ENCODE results near the gene SLC25A38. TPM values are rescaled to one million over a fixed set of nuclear protein-coding genes. Genes with fewer than 3 reads are reported as not detected.

SLC25A38 gene
- total and polyA plus RNA-seq, 2 experiments from 2014 or later = 19.8 to 61.9 TPM

GRCh38 chr3:39401983-39402382 lies 18.8 kb downstream of the SLC25A38 start:
- Histone ChIP-seq H4K20me1 (replicated peaks; ENCODE audit: insufficient read depth) (no peaks in the 10 kb centered on the region), H3K9me2 (ENCODE audit: insufficient read depth) (no peaks in the 10 kb centered on the region), H3K27ac (ENCODE audit: low read depth) (peak overlapping the region; percentile 82; the same call in 1 of the 2 replicates), H2AFZ (no peak overlapping the region), H3K4me1 (ENCODE audit: insufficient read depth) (peaks cover 29% of the 10 kb centered on the region), H3K36me3 (ENCODE audit: insufficient read depth) (0 out of 2 replicates have a peak, but pooled peaks cover 4% of the 10 kb centered on the region), H3K4me3 (0 out of 2 replicates have a peak overlapping the region, but pooled peaks have one; percentile 1), H3F3A (replicated peaks; ENCODE audit: low read depth) (peaks cover 14% of the 10 kb centered on the region), H3K4me2 (peak overlapping the region; percentile 41), H3K27me3 (ENCODE audit: insufficient read depth) (no peaks in the 10 kb centered on the region), H3K79me2 (replicated peaks; ENCODE audit: insufficient read depth) (peaks cover 4% of the 10 kb centered on the region)
- TF ChIP-seq CTCF (conservative IDR thresholded peaks at IDR 0.05; ENCODE audit: low read depth in 2 of 2) (no peak), ZNF114 (CRISPR knock-in tag; IDR thresholded peaks at IDR 0.05) (no peak), ETS1 (IDR thresholded peaks at IDR 0.05) (no peak), EZH2phosphoT487 (IDR thresholded peaks at IDR 0.05; ENCODE audit: unreplicated experiment) (no peak), ZNF331 (CRISPR knock-in tag; IDR thresholded peaks at IDR 0.05; ENCODE audit: low read depth) (no peak), STAT1 (IDR thresholded peaks at IDR 0.05; ENCODE audit: unreplicated experiment) (no peak), POLR2AphosphoS5 (IDR thresholded peaks at IDR 0.05; ENCODE audit: low read depth) (no peak), ZNF462 (CRISPR knock-in tag; IDR thresholded peaks at IDR 0.05) (no peak), REST (IDR thresholded peaks at IDR 0.05; ENCODE audit: unreplicated experiment) (no peak), NANOG (IDR thresholded peaks at IDR 0.05; ENCODE audit: borderline replicate concordance) (no peak), EZH2 (IDR thresholded peaks at IDR 0.05; ENCODE audit: low read depth, unreplicated experiment) (no peak), JUNB (IDR thresholded peaks at IDR 0.05; ENCODE audit: unreplicated experiment) (no peak), CREB1 (CRISPR knock-in tag; IDR thresholded peaks at IDR 0.05; ENCODE audit: low read depth) (no peak)
- no peak overlapping the region for H3K4me3 Mint-ChIP-seq
- H3K36me3 Mint-ChIP-seq (ENCODE audit: low read depth) = peaks cover 47% of the 10 kb centered on the region
- H3K27me3 Mint-ChIP-seq (ENCODE audit: insufficient read depth, low read depth, poor library complexity) = peaks cover 15% of the 10 kb centered on the region
- peak overlapping the region; percentile 6; the same call in 1 of the 2 replicates for H3K27ac Mint-ChIP-seq
- DNase-seq (ENCODE audit: low spot score) (no peak), ATAC-seq (no peak)
- H3K4me1 Mint-ChIP-seq = peaks cover 33% of the 10 kb centered on the region
- no peaks in the 10 kb centered on the region; the same call in 2 of the 3 replicates for H3K9me3 Mint-ChIP-seq
